GM18951 (cell line): ENCODE results near the gene POU2AF2.
"Not testable (repeated sequence)": the region's sequence is repeated elsewhere in the genome, so short reads cannot be mapped to it uniquely, and the experiment has no call there.

Experiments used
- POLR2A ChIP-seq: IDR thresholded peaks from 4 replicates; pipeline ENCODE4 v1.6.1; 2011; ENCODE audit warnings: mild to moderate bottlenecking; ENCODE audit not compliant: insufficient read length, insufficient read depth; ENCODE audit errors: extremely low read depth
- in situ Hi-C: fragments of 300-500 bp; cut with MboI; formaldehyde crosslinking; loops from one replicate; pipeline ENCODE4 v1.12.0; 2022; ENCODE audit warnings: low sequenced_read_pairs, mixed read lengths, inconsistent platforms; ENCODE audit not compliant: unreplicated experiment

POU2AF2 gene

DNA sequence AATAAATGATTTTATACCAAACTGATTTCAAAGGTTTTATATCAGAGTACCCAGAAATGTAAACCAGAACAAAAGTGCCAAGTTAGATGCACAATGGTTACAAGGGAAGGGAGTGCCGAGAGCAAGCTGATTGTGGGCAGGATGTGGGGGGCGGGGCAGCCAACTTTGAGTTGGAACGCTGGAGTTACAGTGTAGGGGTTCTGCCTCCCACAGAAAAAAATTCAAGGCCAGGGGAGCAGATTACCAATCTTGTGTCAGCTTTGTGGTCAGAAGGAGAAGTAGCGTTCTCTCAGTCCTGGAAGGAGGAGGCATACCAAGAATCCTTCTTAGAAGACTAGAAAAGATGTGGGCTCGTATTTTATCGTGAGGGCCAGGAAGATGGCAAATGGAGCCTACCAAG is 15.9 kb upstream of the POU2AF2 start:
- in situ Hi-C loops = loop anchor here (10.0 kb wide), 1 partner anchor 785 kb away; no protein-coding TSS in a partner anchor
- TF ChIP-seq POLR2A = no peak

DNA sequence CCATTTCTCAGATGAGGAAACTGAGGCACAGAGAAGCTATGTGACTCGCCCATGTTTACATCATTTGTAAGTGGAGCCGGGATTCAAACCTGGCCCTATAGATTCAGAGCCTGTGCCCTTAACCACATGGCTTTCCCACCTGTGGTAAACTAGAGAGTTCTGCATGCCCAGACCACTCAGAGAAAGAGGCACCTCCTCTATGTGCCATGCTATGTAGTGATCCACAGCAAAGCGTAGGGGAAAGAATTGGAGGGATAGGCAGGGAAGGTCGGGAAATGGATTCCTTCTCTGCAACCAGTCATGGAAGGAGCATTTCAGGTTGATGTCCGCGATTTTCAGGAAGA is 15.4 kb upstream of the POU2AF2 start:
- no peak for TF ChIP-seq POLR2A
- in situ Hi-C loops = loop anchor here (10.0 kb wide), 1 partner anchor 785 kb away; no protein-coding TSS in a partner anchor

- no peak for TF ChIP-seq POLR2A
- in situ Hi-C loops = loop anchor here (10.0 kb wide), 1 partner anchor 787 kb away; no protein-coding TSS in a partner anchor
These were observed 13.7 kb upstream of the POU2AF2 start for GRCh38 chr11:111231836-111232235.

- TF ChIP-seq POLR2A = no peak
- in situ Hi-C loops = loop anchor here (10.0 kb wide), 1 partner anchor 792 kb away; no protein-coding TSS in a partner anchor
These were observed 9.1 kb upstream of the POU2AF2 start for GRCh38 chr11:111236383-111236782.

GRCh38 chr11:111237926-111238325 is 7.6 kb upstream of the POU2AF2 start:
- TF ChIP-seq POLR2A = no peak
- in situ Hi-C loops = loop anchor here (10.0 kb wide), 1 partner anchor 793 kb away; no protein-coding TSS in a partner anchor

GRCh38 chr11:111246956-111247355 is 1.4 kb downstream of the POU2AF2 start:
- in situ Hi-C loops = no loop called here
- TF ChIP-seq POLR2A = no peak

DNA sequence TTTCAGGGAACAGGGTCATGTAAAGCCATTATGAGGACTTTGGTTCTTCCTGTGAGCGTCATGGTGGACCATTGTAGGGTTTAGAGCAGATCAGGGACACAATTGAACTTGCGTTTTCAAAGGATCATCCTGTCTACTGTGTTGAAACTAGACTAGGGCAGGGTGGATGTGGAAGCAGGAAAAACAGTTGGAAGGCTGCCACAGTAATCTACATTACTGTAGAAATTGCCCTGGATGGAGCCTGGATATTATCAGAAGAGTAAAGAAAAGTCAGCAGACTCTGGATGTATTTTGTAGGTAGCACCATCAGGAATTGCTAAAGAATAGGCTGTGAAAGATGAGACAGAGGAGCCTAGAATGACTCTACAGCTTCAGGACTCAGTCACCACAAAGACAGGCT is 5.4 kb downstream of the POU2AF2 start:
- in situ Hi-C loops = no loop called here
- no peak for TF ChIP-seq POLR2A

DNA sequence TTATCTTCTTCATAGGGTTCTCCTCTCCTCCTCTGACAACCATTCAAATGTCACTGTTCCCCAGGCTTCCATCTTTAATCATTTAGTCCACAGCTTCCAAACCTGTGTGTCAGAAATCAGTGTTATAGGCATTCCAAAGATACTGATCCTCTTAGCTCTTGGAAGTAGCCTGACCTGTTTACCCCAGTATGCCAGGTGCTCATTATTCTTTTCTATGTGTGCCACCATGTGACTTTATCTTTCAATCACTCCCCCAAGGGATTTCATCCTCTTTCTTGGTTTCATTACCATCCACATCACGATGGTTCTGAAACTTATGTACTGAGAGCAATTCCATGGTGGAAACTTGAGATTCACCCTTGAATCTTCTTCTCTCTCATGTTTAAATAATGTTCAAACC is 7.6 kb downstream of the POU2AF2 start:
- in situ Hi-C loops = no loop called here
- no peak for TF ChIP-seq POLR2A

DNA sequence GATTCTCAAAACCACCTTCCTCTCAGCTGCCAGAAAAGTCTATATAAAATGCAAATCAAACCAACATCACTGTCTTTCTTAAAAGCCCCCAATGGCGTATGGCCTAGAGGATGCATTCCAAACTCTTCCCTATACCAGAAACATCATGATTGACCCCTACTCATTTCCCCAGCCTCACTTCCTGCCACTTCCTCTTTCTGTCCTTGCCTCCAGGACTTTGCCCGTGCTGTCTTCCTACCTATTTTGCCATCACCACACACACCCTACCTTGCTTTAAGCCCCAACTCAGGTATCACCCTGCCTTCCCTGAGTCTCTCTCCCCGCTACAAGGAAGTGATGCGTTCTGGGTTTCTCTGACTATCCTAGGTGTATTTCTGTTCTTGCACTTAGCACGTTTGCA is 8.1 kb downstream of the POU2AF2 start:
- TF ChIP-seq POLR2A = no peak
- in situ Hi-C loops = no loop called here

GRCh38 chr11:111258046-111258445 is 12.5 kb downstream of the POU2AF2 start:
- TF ChIP-seq POLR2A = no peak
- in situ Hi-C loops = no loop called here

DNA sequence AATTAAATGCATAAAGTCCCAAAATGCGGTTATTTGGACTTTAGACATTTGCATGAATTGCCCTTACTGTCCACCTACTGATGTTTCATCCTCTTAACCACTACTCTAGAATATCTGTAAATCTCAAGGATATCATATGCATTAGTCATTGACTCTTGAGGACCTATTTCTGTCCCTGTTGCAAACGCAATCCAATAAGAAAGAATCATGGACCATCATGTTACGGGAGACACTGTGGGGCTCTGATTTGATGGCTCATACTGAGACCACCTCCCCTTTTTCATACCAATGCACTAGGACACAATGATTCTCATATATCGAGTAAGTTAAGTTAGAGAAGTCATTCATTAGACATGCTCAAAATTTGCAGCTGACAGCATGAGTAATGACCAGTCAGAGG is 14.4 kb downstream of the POU2AF2 start:
- in situ Hi-C loops = no loop called here

DNA sequence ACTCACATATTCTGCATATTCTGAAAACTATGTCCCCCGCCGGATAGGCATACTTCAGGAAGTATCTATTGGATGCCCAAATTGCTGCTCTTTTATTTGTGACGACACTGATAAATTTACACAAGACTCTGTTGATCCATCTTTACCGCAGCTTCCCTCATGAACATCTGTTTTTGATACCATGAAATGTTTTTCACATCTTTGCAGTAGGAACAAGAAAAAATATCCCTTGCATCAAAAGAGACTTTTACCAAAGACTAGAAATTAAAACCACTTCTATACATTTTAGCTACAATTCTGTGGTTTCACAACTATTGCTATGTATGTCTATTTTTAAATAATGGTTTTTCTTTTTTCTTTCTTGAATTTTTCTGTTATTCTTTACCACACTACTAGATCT is 15.3 kb downstream of the POU2AF2 start:
- TF ChIP-seq POLR2A = no peak
- in situ Hi-C loops = no loop called here

More for the DNA sequence above, 14.4 kb downstream of the POU2AF2 start:
- no peak for TF ChIP-seq POLR2A

DNA sequence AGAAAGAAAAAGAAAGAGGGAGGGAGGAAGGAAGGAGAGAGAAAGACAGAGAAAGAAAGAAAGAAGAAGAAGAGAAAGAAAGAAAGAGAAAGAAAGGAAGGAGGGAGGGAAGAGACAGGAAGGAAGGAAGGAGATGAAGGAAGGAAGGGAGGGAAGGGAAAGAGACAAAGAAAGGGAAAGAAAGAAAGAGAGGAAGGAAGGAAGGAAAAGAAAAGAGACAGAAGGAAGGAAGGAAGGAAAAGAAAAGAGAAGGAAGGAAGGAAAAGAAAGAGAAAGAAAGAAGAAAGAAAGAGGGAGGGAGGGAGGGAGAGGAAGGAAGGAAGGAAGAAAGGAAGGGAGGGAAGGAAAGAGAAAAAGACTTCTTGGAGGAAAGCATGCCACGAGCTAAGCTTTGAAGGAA is 19.1 kb downstream of the POU2AF2 start:
- in situ Hi-C loops = no loop called here
- no peak for TF ChIP-seq POLR2A

DNA sequence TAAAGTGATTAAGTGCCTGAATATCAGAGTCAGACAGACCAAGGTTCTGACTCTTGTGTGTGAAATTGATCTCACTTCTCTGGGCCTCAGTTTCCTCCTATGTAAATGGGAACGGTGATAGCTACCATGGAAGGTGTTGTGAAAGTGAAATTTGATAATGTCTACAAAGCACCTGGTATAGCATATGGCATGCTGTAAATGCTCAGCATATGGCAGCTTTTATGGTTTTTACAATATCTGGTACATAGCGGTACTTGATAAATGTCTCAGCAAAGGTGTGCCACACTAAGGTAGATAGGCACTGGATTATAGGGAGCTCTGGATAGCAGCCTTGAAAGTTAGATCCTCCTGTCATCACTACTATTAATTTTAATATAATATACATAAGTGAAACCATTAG is 19.9 kb downstream of the POU2AF2 start:
- in situ Hi-C loops = no loop called here
- TF ChIP-seq POLR2A = no peak

DNA sequence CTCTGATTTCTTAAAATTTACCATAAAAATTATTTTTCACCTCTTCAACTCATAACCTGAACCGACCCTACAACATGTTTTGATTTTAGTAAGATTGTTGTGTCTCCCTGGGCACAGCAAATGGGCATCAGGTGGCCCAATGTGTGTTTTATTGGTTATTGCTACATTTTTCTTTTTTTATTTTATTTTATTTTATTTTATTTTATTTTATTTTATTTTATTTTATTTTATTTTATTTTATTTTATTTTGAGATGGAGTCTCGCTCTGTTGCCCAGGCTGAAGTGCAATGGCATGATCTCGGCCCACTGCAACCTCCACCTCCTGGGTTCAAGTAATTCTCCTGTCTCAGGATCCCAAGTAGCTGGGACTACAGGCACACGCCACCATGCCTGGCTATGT is 22.8 kb downstream of the POU2AF2 start:
- in situ Hi-C loops = not testable (repeated sequence)
